HG03135 (cell line): ENCODE results near the gene CFC1.
"Not testable (repeated sequence)": the region's sequence is repeated elsewhere in the genome, so short reads cannot be mapped to it uniquely, and the experiment has no call there.

ENCODE experiments used
- ATAC-seq: cut with Tn5 transposase; IDR thresholded peaks from one replicate; pipeline ENCODE4 v1.9.1; 2021; ENCODE audit warnings: mild to moderate bottlenecking, moderate library complexity; ENCODE audit not compliant: unreplicated experiment

Gene CFC1

DNA sequence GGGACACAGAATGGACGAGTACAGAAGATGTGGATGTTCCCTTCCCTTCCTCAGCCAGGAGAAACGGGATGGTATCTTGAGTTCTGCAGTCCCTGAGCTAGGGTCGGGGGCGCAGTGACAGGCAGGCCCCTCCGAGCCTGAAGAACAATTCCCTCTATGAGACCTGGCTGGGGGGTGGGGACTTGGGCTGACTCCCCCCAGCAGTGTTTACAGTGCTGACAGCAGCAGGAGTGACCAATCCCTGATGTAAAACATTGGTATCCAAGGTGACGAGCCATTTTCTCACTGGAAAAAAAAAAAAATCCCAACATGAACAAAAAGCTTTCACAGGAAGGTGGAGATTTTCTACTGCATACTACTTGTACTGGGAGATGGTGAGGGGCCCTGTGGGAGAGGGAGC is at the start of gene CFC1:
CFC1 (minus strand) TSS at position 183 of the 400 bp plus-strand sequence. CDS start 288 bp downstream, outside the sequence.
- ATAC-seq: not testable (repeated sequence)

DNA sequence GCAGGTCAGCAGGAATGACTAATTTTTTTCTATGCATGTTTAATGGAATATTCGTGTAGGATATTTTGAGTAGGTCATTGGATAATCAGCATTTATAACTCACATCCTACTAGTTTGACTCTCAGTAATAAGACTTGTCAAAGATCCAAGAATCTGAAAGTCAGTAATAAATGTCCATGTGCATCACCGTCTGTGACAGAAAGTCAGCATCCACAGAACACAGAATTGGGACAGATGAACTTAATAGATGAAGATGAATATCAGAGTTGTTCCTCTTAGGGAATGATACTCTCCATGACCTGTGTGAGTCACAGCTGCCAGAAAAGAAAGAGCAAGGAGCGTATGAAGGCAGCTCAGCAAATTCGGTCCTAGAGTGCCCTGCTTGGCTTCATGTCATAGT is 42.3 kb upstream of the CFC1 start:
- ATAC-seq: not testable (repeated sequence)

DNA sequence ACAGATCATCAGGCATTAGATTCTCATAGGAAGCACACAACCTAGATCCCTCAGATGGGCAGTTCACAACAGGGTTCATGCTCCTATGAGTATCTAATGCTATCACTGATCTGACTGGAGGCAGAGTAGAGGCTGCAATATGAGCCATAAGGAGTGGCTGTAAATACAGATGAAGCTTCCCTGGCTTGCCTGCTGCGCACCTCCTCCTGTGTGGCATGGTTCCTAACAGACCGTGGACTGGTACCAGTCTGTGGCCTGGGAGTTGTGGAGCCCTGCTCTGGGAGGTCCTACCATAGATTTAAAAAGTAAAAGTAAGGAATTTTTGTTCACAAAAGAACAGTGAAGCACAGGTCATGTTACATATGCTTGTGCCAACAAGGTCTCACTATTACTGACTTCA is 39.6 kb upstream of the CFC1 start:
- not testable (repeated sequence) for ATAC-seq

GRCh38 chr2:130628784-130629475 is 29.6 kb upstream of the CFC1 start:
- not testable (repeated sequence) for ATAC-seq

- not testable (repeated sequence) for ATAC-seq
These were observed 11.8 kb upstream of the CFC1 start, which contains the start of gene POTEJ for GRCh38 chr2:130611140-130611539. Gene POTEJ (plus strand): TSS chr2:130611440. CDS start chr2:130611533, 93 bp downstream.

DNA sequence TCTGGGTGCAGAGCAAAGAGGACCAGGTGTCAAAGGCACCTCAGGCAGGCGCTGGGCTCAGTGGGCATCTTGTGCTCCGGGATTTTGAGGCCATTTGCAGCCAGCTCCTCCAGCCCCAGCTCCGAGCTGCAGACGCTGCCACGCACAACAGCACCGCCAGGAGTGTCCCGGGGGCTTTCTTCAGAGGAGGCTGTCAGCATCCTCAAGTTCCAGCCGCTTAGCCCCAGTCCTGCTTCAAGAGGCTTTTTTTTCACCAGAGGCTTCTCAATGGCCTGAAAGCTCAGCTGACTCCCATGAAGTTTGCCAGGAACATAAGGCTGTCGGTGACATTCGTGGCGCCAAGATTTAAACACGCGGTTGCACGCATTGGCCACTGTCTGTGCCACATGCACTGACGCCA is 11.1 kb upstream of the CFC1 start:
- ATAC-seq: not testable (repeated sequence)

- ATAC-seq: not testable (repeated sequence)
These were observed 9.9 kb upstream of the CFC1 start for GRCh38 chr2:130609002-130609920.

GRCh38 chr2:130608276-130609001 is 9.1 kb upstream of the CFC1 start:
- ATAC-seq: not testable (repeated sequence)

DNA sequence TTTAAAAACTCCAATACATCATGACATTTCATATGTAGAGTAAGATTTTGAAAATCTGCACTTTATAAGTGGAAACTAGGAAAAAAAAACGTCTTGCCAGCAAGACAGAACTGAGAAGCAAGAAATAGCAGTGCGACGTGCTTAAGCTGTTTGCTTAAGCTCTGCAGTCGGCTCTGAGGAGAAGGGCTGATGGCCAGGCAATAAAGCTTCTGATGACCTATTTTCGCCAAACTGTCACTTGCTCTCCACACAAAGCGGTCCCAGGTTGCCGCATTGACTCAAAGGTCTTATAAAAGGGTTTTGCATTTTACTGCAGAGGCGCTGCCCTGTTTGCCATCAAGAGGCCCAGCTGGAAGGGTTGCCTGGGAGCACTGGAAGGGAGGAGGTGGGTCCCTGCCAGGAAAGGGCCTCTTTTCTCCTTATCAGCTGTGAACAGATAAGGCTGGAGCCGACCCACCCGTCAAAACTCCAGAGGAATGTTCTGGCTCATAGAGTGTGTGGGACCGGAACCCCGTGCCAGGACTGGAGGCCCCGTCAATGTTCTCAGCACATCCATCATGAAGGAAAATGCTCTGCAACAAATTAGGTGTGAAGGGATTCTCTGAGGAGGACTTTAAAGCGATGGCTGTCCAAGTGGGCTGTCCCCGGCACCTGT is 2.4 kb upstream of the CFC1 start:
- ATAC-seq: not testable (repeated sequence)

- ATAC-seq: not testable (repeated sequence)
These were observed 551 bp upstream of the CFC1 start for GRCh38 chr2:130599926-130600325.

DNA sequence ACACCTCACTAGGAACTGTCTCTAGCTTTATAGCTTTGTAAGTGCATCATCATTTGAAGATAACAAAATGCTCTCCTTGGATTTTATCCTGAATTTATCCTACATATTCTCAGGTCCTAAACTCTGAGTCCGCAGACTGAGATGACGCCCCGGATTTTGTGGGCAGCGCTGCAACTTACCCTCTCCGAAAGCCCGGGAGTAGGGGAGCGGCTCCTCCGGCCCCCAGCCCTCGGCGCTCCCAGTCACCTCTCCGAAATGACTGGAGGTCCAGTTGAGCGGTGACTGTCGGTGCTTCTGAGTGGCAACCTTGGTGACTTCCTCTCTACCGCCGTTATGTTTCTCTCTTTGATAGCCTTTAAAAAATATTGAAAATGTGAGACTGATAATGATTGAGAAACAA is 912 bp downstream of the CFC1 start:
- not testable (repeated sequence) for ATAC-seq

- ATAC-seq: not testable (repeated sequence)
These were observed 1.4 kb downstream of the CFC1 start for GRCh38 chr2:130597994-130598393.

GRCh38 chr2:130596757-130597156 is 2.6 kb downstream of the CFC1 start:
- not testable (repeated sequence) for ATAC-seq

- ATAC-seq: not testable (repeated sequence)
These were observed 5.4 kb downstream of the CFC1 start for GRCh38 chr2:130594011-130594410.

DNA sequence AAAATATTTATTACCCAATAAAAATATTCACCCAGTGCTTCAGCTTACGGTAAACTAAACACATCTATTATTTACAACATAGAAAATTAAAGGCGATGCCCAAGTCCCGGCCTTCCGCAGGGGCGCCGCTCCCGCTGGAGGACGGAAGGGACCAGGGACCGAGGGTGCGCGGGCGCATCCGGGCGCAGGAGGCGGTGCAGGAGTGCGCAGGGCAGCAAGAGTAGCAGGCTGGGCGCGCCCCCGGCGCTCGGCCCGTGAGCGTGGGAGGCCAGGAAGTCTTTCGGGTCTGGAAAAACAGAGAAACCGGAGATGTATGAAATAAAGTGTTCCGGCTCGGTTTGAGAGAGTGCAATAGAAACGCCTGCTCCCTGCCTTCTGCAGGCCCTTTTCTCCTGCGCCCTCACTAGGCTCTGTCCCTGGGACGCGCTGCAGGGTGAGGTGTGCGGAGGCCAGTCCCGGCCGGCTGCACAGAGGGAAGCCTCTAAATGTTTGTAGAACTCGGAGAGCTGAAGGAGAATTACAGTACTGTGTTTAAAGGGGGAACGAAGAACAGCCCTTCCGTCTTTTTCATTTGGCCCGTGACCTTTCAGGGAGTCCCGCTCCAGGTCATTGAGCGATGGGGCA is 6.5 kb downstream of the CFC1 start:
- not testable (repeated sequence) for ATAC-seq

GRCh38 chr2:130590842-130591359 is 8.5 kb downstream of the CFC1 start:
- ATAC-seq: not testable (repeated sequence)

GRCh38 chr2:130590170-130590841 is 9.1 kb downstream of the CFC1 start:
- ATAC-seq: not testable (repeated sequence)

GRCh38 chr2:130588688-130589458 is 10.5 kb downstream of the CFC1 start:
- ATAC-seq: not testable (repeated sequence)
